H9 (cell line): ENCODE data around the gene ETV6. TPM values are rescaled to one million over a fixed set of nuclear protein-coding genes. Genes with fewer than 3 reads are reported as not detected.

Source experiments
- DNase-seq: peaks from one replicate; pipeline ENCODE4 v3.0.0-alpha.2; 2017
- H2AFZ ChIP-seq: one replicate; pipeline ENCODE4 v1.6.1; 2013; ENCODE audit warnings: mild to moderate bottlenecking, low read length, control low read depth, moderate library complexity
- H2AK5ac ChIP-seq: 2 replicates; pipeline ENCODE4 v1.6.1; 2013; ENCODE audit warnings: low read length, control low read depth, mixed read lengths; ENCODE audit not compliant: insufficient read length
- H2BK120ac ChIP-seq: one replicate; pipeline ENCODE4 v1.6.1; 2013; ENCODE audit warnings: low read depth, mild to moderate bottlenecking, low read length, control low read depth, inconsistent platforms; ENCODE audit not compliant: poor library complexity, severe bottlenecking
- H2BK12ac ChIP-seq: 2 replicates; pipeline ENCODE4 v1.6.1; 2013; ENCODE audit warnings: low read length, control low read depth, mixed read lengths, low read depth; ENCODE audit not compliant: insufficient read length
- H2BK15ac ChIP-seq: 2 replicates; pipeline ENCODE4 v1.6.1; 2013; ENCODE audit warnings: low read depth, low read length, control low read depth
- H2BK20ac ChIP-seq: one replicate; pipeline ENCODE4 v1.6.1; 2013; ENCODE audit warnings: low read depth, mild to moderate bottlenecking, low read length, control low read depth, inconsistent platforms; ENCODE audit not compliant: poor library complexity, severe bottlenecking
- H2BK5ac ChIP-seq: 2 replicates; pipeline ENCODE4 v1.6.1; 2013; ENCODE audit warnings: low read length, control low read depth, mixed read lengths; ENCODE audit not compliant: insufficient read length
- H3K14ac ChIP-seq: 2 replicates; pipeline ENCODE4 v1.6.1; 2013; ENCODE audit warnings: low read length, control low read depth; ENCODE audit not compliant: insufficient read depth
- H3K18ac ChIP-seq: 2 replicates; pipeline ENCODE4 v1.6.1; 2013; ENCODE audit warnings: low read depth, mild to moderate bottlenecking, mixed read lengths, low read length, control low read depth; ENCODE audit not compliant: insufficient read length
- H3K23ac ChIP-seq: 2 replicates; pipeline ENCODE4 v1.6.1; 2013; ENCODE audit warnings: low read length, control low read depth, mixed read lengths, low read depth; ENCODE audit not compliant: insufficient read length
- H3K23me2 ChIP-seq: 2 replicates; pipeline ENCODE4 v1.6.1; 2013; ENCODE audit warnings: low read depth, mild to moderate bottlenecking, mixed read lengths, low read length, control low read depth; ENCODE audit not compliant: insufficient read length, poor library complexity, severe bottlenecking
- H3K27ac ChIP-seq: 2 replicates; pipeline ENCODE4 v1.5.1; 2013; ENCODE audit warnings: low read length, control low read depth, mixed read lengths, low read depth; ENCODE audit not compliant: insufficient read length
- H3K27me3 ChIP-seq: 2 replicates; pipeline ENCODE4 v1.6.1; 2013; ENCODE audit warnings: low read length, control low read depth, inconsistent platforms; ENCODE audit not compliant: insufficient read depth
- H3K4ac ChIP-seq: 2 replicates; pipeline ENCODE4 v1.6.1; 2013; ENCODE audit warnings: low read depth, mild to moderate bottlenecking, control low read depth, inconsistent platforms, low read length, moderate library complexity
- H3K4me1 ChIP-seq: 2 replicates; pipeline ENCODE4 v1.6.1; 2013; ENCODE audit warnings: low read length, control low read depth, inconsistent platforms; ENCODE audit not compliant: insufficient read depth
- H3K4me2 ChIP-seq: 2 replicates; pipeline ENCODE4 v1.6.1; 2013; ENCODE audit warnings: low read length, control low read depth, mixed read lengths; ENCODE audit not compliant: insufficient read length, insufficient read depth
- H3K56ac ChIP-seq: 2 replicates; pipeline ENCODE4 v1.6.1; 2013; ENCODE audit warnings: low read depth, mild to moderate bottlenecking, mixed read lengths, low read length, control low read depth; ENCODE audit not compliant: insufficient read length
- H3K79me1 ChIP-seq: 2 replicates; pipeline ENCODE4 v1.6.1; 2013; ENCODE audit warnings: low read depth, mild to moderate bottlenecking, moderate library complexity, low read length, control low read depth, inconsistent platforms; ENCODE audit not compliant: insufficient read depth, poor library complexity, severe bottlenecking
- H3K79me2 ChIP-seq: 2 replicates; pipeline ENCODE4 v1.6.1; 2013; ENCODE audit warnings: low read length, control low read depth, inconsistent platforms; ENCODE audit not compliant: insufficient read depth
- H3K9ac ChIP-seq: 2 replicates; pipeline ENCODE4 v1.6.1; 2013; ENCODE audit warnings: low read length, control low read depth, mixed read lengths; ENCODE audit not compliant: insufficient read length; ENCODE audit errors: extremely low read depth
- H3K9me3 ChIP-seq: one replicate; pipeline ENCODE4 v1.6.1; 2013; ENCODE audit warnings: low read depth, low read length, inconsistent platforms; ENCODE audit not compliant: control insufficient read depth
- H3T11ph ChIP-seq: one replicate; pipeline ENCODE4 v1.6.1; 2013; ENCODE audit warnings: mild to moderate bottlenecking, low read length, control low read depth, inconsistent platforms
- H4K20me1 ChIP-seq: one replicate; pipeline ENCODE4 v1.6.1; 2013; ENCODE audit not compliant: control insufficient read depth, insufficient read length, insufficient read depth
- H4K5ac ChIP-seq: 2 replicates; pipeline ENCODE4 v1.6.1; 2013; ENCODE audit warnings: low read depth, mild to moderate bottlenecking, mixed read lengths, low read length, control low read depth; ENCODE audit not compliant: insufficient read length
- H4K8ac ChIP-seq: replicated peaks from 2 replicates; pipeline ENCODE4 v1.6.1; 2013; ENCODE audit warnings: low read length, control low read depth, mixed read lengths, low read depth; ENCODE audit not compliant: insufficient read length
- H4K91ac ChIP-seq: 2 replicates; pipeline ENCODE4 v1.6.1; 2013; ENCODE audit warnings: low read depth, mild to moderate bottlenecking, moderate library complexity, mixed read lengths, low read length, control low read depth; ENCODE audit not compliant: insufficient read length
- H3K27ac Mint-ChIP-seq, 3 experiments: 2 replicates in 2 of 3; 3 replicates in 1 of 3; pipeline ENCODE4 v1.8.0; 2020 to 2021; ENCODE audit warnings: mixed read lengths in 3 of 3, mild to moderate bottlenecking in 1 of 3, moderate library complexity in 1 of 3
- H3K27me3 Mint-ChIP-seq: 2 replicates; pipeline ENCODE4 v1.8.0; 2021; ENCODE audit warnings: low read depth, mild to moderate bottlenecking, moderate library complexity, mixed read lengths
- H3K36me3 Mint-ChIP-seq, 3 experiments: 2 replicates in 2 of 3; 3 replicates in 1 of 3; pipeline ENCODE4 v1.8.0; 2020 to 2021; ENCODE audit warnings: low read depth in 3 of 3, mixed read lengths in 3 of 3; ENCODE audit not compliant: insufficient read depth in 1 of 3
- H3K4me1 Mint-ChIP-seq, 2 experiments: 2 replicates each; pipeline ENCODE4 v1.8.0; 2020; ENCODE audit warnings: mixed read lengths in 2 of 2
- H3K4me3 Mint-ChIP-seq, 2 experiments: 2 replicates in 1 of 2; 3 replicates in 1 of 2; pipeline ENCODE4 v1.8.0; 2020 to 2021; ENCODE audit warnings: mild to moderate bottlenecking in 2 of 2, mixed read lengths in 2 of 2, moderate library complexity in 1 of 2
- H3K9me3 Mint-ChIP-seq, 2 experiments: 2 replicates in 1 of 2; 3 replicates in 1 of 2; pipeline ENCODE4 v1.8.0; 2020; ENCODE audit warnings: mild to moderate bottlenecking in 2 of 2, mixed read lengths in 2 of 2, moderate library complexity in 1 of 2
- CTCF ChIP-seq: fragments of 200-600 bp; sonication (generic); conservative IDR thresholded peaks from 3 replicates; pipeline ENCODE4 v1.8.0; 2021; ENCODE audit warnings: antibody characterized with exemption, mild to moderate bottlenecking
- WGBS: extraction: QIAGEN DNeasy Blood & Tissue Kit; methylation state at CpG from one replicate; pipeline ENCODE4 v1.1.7; 2013; ENCODE audit warnings: missing lambda C conversion rate, low lambda C conversion rate, mixed read lengths; ENCODE audit not compliant: insufficient read length; ENCODE audit errors: extremely low coverage; 5-methylcytosine and 5-hydroxymethylcytosine counted together
- total RNA-seq: library from RNA; stranded (reverse); gene quantifications from 2 replicates; pipeline ENCODE4 v1.2.1, GENCODE V29; 2021

Gene ETV6
- total RNA-seq, 1 experiment from 2014 or later, result 28.7 TPM

- no peak overlapping the region for H3K9ac ChIP-seq
- H3K14ac ChIP-seq, result no peak overlapping the region
- H3K79me1 ChIP-seq, result no peaks in the 10 kb centered on the region
- H4K8ac ChIP-seq, result no peak overlapping the region
- DNase-seq, result no peak
- no peaks in the 10 kb centered on the region for H3K79me2 ChIP-seq
- WGBS, result no CpG with 5 or more reads among the region's 1 CpG
- H4K20me1 ChIP-seq, result no peaks in the 10 kb centered on the region
- no peak overlapping the region for H2BK120ac ChIP-seq
- H4K91ac ChIP-seq, result no peak overlapping the region
- no peak overlapping the region for H3K4me3 Mint-ChIP-seq
- no peak overlapping the region for H2BK12ac ChIP-seq
- no peak overlapping the region for H3K56ac ChIP-seq
- H3K23me2 ChIP-seq, result no peaks in the 10 kb centered on the region
- no peak for TF ChIP-seq CTCF
- H3K27ac Mint-ChIP-seq, result no peak overlapping the region
- no peak overlapping the region for H2BK15ac ChIP-seq
- no peak overlapping the region for H3T11ph ChIP-seq
- no peaks in the 10 kb centered on the region for H3K9me3 ChIP-seq
- no peak overlapping the region for H3K23ac ChIP-seq
- H4K5ac ChIP-seq, result no peak overlapping the region
- H3K18ac ChIP-seq, result no peak overlapping the region
- H2BK5ac ChIP-seq, result no peak overlapping the region
- H3K36me3 Mint-ChIP-seq, result peaks cover 0 to 5% (median 1%) of the 10 kb centered on the region in 3 experiments; a peak in 3 of 7 replicates
- H3K27me3 ChIP-seq, result no peaks in the 10 kb centered on the region
- peaks cover 4% of the 10 kb centered on the region in 2 experiments for H3K9me3 Mint-ChIP-seq
- H3K4me1 Mint-ChIP-seq, result 0 out of 4 replicates have a peak, but pooled peaks cover 0 to 3% of the 10 kb centered on the region in 2 experiments
- no peak overlapping the region for H2BK20ac ChIP-seq
- no peak overlapping the region for H2AFZ ChIP-seq
- H3K4me1 ChIP-seq, result no peaks in the 10 kb centered on the region
- H3K27ac ChIP-seq, result no peak overlapping the region
- no peak overlapping the region for H3K4me2 ChIP-seq
- H2AK5ac ChIP-seq, result no peak overlapping the region
- H3K27me3 Mint-ChIP-seq, result peaks cover 4% of the 10 kb centered on the region
- H3K4ac ChIP-seq, result no peak overlapping the region
These were observed 267.3 kb downstream of the ETV6 start for GRCh38 chr12:11916771-11917170.
